Epithelial cell of esophagus (primary cell): ENCODE measurements around the gene RBMS1.

ENCODE experiments used
- DNase-seq: peaks from one replicate; pipeline ENCODE4 v3.0.0; 2010; ENCODE audit warnings: low read depth
- H3K4me3 ChIP-seq: 2 replicates; pipeline ENCODE4 v1.5.1; 2011; ENCODE audit warnings: mild to moderate bottlenecking, low read length, control low read depth
- CTCF ChIP-seq: IDR thresholded peaks from 2 replicates; pipeline ENCODE4 v1.5.1; 2011; ENCODE audit warnings: low read depth, mild to moderate bottlenecking, low read length, control low read depth, inconsistent platforms; ENCODE audit not compliant: insufficient read depth; ENCODE audit errors: missing control alignments

Gene RBMS1

GRCh38 chr2:160282063-160282580 lies 211.5 kb downstream of the RBMS1 start:
- DNase-seq = no peak

DNA sequence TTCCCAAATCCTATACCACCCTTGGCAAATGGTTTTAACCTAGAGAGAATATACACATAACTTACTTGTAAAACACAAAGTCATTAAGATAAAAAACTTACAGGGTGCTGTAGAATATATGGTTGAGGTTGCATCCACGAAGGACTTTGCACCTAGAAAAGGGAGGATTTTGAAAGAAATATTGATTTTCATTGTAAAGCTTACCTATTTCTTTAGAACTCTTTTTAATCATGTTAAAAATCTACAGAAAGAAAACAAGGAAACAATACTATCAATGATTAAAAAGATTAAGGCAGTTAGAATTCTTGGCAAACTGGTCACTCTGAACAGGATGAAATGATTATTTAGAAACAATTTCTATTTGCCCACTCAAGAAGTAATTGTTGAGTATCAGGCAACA lies 212.4 kb downstream of the RBMS1 start:
- TF ChIP-seq CTCF = no peak
- no peak for DNase-seq
- H3K4me3 ChIP-seq = no peak overlapping the region

More at GRCh38 chr2:160282063-160282580, 211.5 kb downstream of the RBMS1 start:
- no peak for TF ChIP-seq CTCF
- no peak overlapping the region for H3K4me3 ChIP-seq

DNA sequence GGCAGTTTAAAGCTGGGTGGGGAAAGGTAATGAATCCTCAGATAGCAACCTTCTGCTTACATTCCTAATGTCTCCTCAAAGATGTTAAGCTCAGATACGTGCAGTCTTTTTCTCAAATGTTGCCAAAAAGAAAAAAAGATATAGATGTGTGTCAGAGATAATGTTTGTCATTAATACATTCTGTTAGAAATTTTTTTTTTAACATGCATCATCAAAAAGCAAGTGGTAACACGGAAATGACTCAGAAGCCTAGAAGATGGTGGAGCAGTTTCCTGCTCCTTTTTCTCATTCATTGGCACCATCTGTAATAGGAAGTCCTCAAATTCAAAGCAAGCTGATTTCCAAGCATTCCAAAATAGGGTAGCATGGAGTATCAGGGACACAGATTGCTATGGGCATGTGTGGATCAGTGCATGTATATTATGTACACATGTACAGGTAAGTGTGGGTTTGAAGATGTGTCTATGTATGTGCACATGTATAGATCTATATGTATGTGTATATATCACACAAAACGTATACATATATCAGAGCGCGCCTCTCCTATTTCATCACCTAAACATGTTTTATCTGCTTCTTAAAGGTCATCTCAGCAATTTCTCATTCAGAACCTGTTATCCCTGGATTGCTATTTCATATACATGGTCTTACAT lies 213.7 kb downstream of the RBMS1 start:
- peak; percentile 76 for DNase-seq
- no peak for TF ChIP-seq CTCF
- no peak overlapping the region for H3K4me3 ChIP-seq

GRCh38 chr2:160278879-160279177 lies 214.8 kb downstream of the RBMS1 start:
- no peak overlapping the region for H3K4me3 ChIP-seq
- no peak for DNase-seq
- TF ChIP-seq CTCF = peak; percentile 49

- H3K4me3 ChIP-seq = no peak overlapping the region
- TF ChIP-seq CTCF = no peak
- DNase-seq = no peak
Measured at GRCh38 chr2:160278101-160278878, 215.3 kb downstream of the RBMS1 start.

DNA sequence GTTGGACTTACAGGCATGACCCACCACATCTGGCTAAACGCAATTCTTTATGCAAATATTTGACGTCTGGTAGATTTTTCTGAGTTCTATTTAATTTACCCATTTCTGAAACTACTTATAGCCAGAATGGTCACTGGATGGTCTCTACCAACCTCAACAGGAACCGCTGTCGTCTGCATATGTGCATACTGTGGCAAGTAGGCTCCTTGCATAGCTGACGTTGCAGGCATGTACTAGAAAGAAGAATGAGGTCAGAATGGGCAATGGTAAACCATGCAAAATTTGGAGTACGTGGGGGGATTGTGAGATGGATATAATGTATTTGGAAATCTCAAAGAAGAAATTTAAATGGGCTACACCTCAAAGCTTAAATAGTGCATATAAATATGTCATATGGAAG lies 216.5 kb downstream of the RBMS1 start:
- TF ChIP-seq CTCF = no peak
- DNase-seq = no peak
- no peak overlapping the region for H3K4me3 ChIP-seq

- no peak overlapping the region for H3K4me3 ChIP-seq
- no peak for TF ChIP-seq CTCF
- DNase-seq = no peak
Measured at GRCh38 chr2:160275656-160276055, 218.0 kb downstream of the RBMS1 start.
